AG10803 (cell line): ENCODE data around the gene MAN2B1.

Experiments used
- DNase-seq: peaks from one replicate; pipeline ENCODE4 v3.0.0; 2010; ENCODE audit warnings: low read depth
- H3K4me3 ChIP-seq: 2 replicates; pipeline ENCODE4 v1.5.1; 2011; ENCODE audit warnings: mild to moderate bottlenecking, low read length, control low read depth
- CTCF ChIP-seq: conservative IDR thresholded peaks from 2 replicates; pipeline ENCODE4 v1.5.1; 2011; ENCODE audit warnings: mild to moderate bottlenecking, low read length, control low read depth, inconsistent platforms

Gene MAN2B1

GRCh38 chr19:12668346-12668745 is 1.8 kb upstream of the MAN2B1 start:
- no peak for TF ChIP-seq CTCF
- no peak for DNase-seq

GRCh38 chr19:12667731-12668302 is 1.3 kb upstream of the MAN2B1 start:
- DNase-seq, result no peak
- H3K4me3 ChIP-seq, result peak overlapping the region; percentile 95
- TF ChIP-seq CTCF, result no peak

More at GRCh38 chr19:12668346-12668745, 1.8 kb upstream of the MAN2B1 start:
- H3K4me3 ChIP-seq, result peak overlapping the region; percentile 95

GRCh38 chr19:12665671-12666264 is 774 bp downstream of the MAN2B1 start:
- peak overlapping the region; percentile 69 for H3K4me3 ChIP-seq
- no peak for DNase-seq
- TF ChIP-seq CTCF, result no peak

- no peak overlapping the region for H3K4me3 ChIP-seq
- DNase-seq, result no peak
- TF ChIP-seq CTCF, result no peak
These were observed 1.3 kb downstream of the MAN2B1 start for GRCh38 chr19:12665281-12665573.

- DNase-seq, result no peak
- no peak for TF ChIP-seq CTCF
- no peak overlapping the region for H3K4me3 ChIP-seq
These were observed 1.9 kb downstream of the MAN2B1 start for GRCh38 chr19:12664406-12665280.

GRCh38 chr19:12660980-12661379 is 5.6 kb downstream of the MAN2B1 start:
- no peak for DNase-seq
- no peak overlapping the region for H3K4me3 ChIP-seq
- no peak for TF ChIP-seq CTCF

- no peak overlapping the region for H3K4me3 ChIP-seq
- no peak for TF ChIP-seq CTCF
- no peak for DNase-seq
These were observed 8.6 kb downstream of the MAN2B1 start for GRCh38 chr19:12657966-12658365.
